HL-60 (cell line): ENCODE measurements around the gene KLHL13.

Experiments
- DNase-seq, 2 experiments: peaks; one replicate each; pipeline ENCODE4 v3.0.0-alpha.2; 2010 to 2020; ENCODE audit warnings: low read depth in 1 of 2, low spot score in 1 of 2
- H3K27ac ChIP-seq: fragments of 250-450 bp; sonication (Bioruptor Pico); replicated peaks from 2 replicates; pipeline ENCODE4 v1.5.1; 2020; ENCODE audit warnings: mild to moderate bottlenecking, moderate library complexity
- H3K27me3 ChIP-seq: fragments of 250-450 bp; sonication (Bioruptor Pico); 2 replicates; pipeline ENCODE4 v1.5.1; 2021; ENCODE audit warnings: mild to moderate bottlenecking, moderate library complexity; ENCODE audit not compliant: insufficient read depth, poor library complexity, severe bottlenecking
- H3K4me3 ChIP-seq: replicated peaks from 2 replicates; pipeline ENCODE4 v1.5.1; 2011; ENCODE audit warnings: mild to moderate bottlenecking, control low read depth, low read length; ENCODE audit not compliant: insufficient read depth
- GABPA ChIP-seq: IDR thresholded peaks from 2 replicates; pipeline ENCODE4 v1.6.1; 2012; ENCODE audit warnings: low read depth
- POLR2AphosphoS5 ChIP-seq: IDR thresholded peaks from 2 replicates; pipeline ENCODE4 v1.6.1; 2012; ENCODE audit warnings: low read depth
- SPI1 ChIP-seq: IDR thresholded peaks from 2 replicates; pipeline ENCODE4 v1.6.1; 2012; ENCODE audit warnings: low read depth, mild to moderate bottlenecking, borderline replicate concordance
- TF ChIP-seq, protein P1 (sequence below): IDR thresholded peaks from one replicate; pipeline ENCODE4 v1.5.1; 2011; ENCODE audit warnings: low read length, control low read depth, inconsistent platforms; ENCODE audit not compliant: insufficient read depth
- TF ChIP-seq, protein P2 (sequence below): IDR thresholded peaks from 2 replicates; pipeline ENCODE4 v1.6.1; 2012; ENCODE audit warnings: low read depth; ENCODE audit not compliant: insufficient replicate concordance

The KLHL13 gene

GRCh38 chrX:118058924-118059323 is 57.7 kb downstream of the KLHL13 start:
- H3K27ac ChIP-seq = no peak overlapping the region
- H3K4me3 ChIP-seq = no peak overlapping the region
- no peaks in the 10 kb centered on the region for H3K27me3 ChIP-seq
- DNase-seq = no peak
- TF ChIP-seq SPI1 (no peak), POLR2AphosphoS5 (no peak), GABPA (no peak)
- TF ChIP-seq, protein P1, sequence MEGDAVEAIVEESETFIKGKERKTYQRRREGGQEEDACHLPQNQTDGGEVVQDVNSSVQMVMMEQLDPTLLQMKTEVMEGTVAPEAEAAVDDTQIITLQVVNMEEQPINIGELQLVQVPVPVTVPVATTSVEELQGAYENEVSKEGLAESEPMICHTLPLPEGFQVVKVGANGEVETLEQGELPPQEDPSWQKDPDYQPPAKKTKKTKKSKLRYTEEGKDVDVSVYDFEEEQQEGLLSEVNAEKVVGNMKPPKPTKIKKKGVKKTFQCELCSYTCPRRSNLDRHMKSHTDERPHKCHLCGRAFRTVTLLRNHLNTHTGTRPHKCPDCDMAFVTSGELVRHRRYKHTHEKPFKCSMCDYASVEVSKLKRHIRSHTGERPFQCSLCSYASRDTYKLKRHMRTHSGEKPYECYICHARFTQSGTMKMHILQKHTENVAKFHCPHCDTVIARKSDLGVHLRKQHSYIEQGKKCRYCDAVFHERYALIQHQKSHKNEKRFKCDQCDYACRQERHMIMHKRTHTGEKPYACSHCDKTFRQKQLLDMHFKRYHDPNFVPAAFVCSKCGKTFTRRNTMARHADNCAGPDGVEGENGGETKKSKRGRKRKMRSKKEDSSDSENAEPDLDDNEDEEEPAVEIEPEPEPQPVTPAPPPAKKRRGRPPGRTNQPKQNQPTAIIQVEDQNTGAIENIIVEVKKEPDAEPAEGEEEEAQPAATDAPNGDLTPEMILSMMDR = no peak
- TF ChIP-seq, protein P2, sequence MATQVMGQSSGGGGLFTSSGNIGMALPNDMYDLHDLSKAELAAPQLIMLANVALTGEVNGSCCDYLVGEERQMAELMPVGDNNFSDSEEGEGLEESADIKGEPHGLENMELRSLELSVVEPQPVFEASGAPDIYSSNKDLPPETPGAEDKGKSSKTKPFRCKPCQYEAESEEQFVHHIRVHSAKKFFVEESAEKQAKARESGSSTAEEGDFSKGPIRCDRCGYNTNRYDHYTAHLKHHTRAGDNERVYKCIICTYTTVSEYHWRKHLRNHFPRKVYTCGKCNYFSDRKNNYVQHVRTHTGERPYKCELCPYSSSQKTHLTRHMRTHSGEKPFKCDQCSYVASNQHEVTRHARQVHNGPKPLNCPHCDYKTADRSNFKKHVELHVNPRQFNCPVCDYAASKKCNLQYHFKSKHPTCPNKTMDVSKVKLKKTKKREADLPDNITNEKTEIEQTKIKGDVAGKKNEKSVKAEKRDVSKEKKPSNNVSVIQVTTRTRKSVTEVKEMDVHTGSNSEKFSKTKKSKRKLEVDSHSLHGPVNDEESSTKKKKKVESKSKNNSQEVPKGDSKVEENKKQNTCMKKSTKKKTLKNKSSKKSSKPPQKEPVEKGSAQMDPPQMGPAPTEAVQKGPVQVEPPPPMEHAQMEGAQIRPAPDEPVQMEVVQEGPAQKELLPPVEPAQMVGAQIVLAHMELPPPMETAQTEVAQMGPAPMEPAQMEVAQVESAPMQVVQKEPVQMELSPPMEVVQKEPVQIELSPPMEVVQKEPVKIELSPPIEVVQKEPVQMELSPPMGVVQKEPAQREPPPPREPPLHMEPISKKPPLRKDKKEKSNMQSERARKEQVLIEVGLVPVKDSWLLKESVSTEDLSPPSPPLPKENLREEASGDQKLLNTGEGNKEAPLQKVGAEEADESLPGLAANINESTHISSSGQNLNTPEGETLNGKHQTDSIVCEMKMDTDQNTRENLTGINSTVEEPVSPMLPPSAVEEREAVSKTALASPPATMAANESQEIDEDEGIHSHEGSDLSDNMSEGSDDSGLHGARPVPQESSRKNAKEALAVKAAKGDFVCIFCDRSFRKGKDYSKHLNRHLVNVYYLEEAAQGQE = no peak

DNA sequence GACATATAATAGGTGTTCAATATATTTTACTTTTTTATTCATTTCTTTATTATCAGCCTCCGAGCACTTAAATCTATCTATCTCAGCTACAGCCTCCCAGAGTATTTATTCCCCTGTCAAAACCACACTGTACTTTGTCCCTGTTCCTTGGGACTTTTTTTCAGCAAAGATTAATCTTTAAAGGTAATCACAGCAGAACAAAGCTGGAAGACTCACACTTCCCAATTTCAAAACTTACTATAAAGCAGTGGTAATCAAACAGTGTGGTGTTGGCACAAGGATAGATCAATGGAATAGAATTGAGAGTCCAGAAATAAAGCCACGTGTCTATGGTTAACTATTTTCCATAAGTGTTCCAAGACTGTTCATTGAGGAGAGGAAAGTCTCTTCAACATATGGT is 59.7 kb downstream of the KLHL13 start:
- Histone ChIP-seq H3K4me3 (no peak overlapping the region), H3K27ac (no peak overlapping the region), H3K27me3 (no peaks in the 10 kb centered on the region)
- no peak for DNase-seq
- TF ChIP-seq GABPA = no peak
- no peak for TF ChIP-seq SPI1

DNA sequence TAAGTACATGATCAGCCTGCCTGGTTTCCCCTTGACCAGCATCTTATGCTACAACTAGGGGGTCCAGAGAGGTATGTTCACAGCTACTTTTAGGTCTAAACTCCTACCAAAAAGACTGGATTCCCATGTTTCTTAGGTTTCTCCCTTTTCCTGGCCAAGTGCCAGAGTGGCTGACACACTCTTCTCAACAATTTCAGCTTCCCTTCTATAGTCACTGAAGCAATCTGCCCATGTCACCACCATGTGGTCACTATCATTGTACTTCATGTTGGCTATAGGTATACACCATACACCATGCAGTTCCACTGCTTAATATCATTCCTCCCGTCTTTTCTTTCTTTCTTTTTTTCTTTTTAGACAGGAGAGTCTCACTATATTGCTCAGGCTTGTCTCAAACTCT is 66.9 kb downstream of the KLHL13 start:
- TF ChIP-seq SPI1 (no peak), POLR2AphosphoS5 (no peak), GABPA (no peak)
- TF ChIP-seq, protein P1 = no peak
- TF ChIP-seq, protein P2 = no peak
- Histone ChIP-seq H3K27ac (no peak overlapping the region), H3K4me3 (no peak overlapping the region), H3K27me3 (no peaks in the 10 kb centered on the region)
- peak in 1 of 2 experiments; percentile 34 for DNase-seq

- Histone ChIP-seq H3K27ac (no peak overlapping the region), H3K27me3 (no peaks in the 10 kb centered on the region), H3K4me3 (no peak overlapping the region)
- no peak for DNase-seq
- no peak for TF ChIP-seq POLR2AphosphoS5
- TF ChIP-seq, protein P1 = no peak
- TF ChIP-seq SPI1 = no peak
- TF ChIP-seq, protein P2 = no peak
- TF ChIP-seq GABPA = no peak
These were observed 69.0 kb downstream of the KLHL13 start for GRCh38 chrX:118047446-118048186.
